ENCODE data around the gene PIGS. TPM values are rescaled to one million over a fixed set of nuclear protein-coding genes. Genes with fewer than 3 reads are reported as not detected.

Gene PIGS
- total and polyA plus RNA-seq, 4 donors: 7.3 to 29.5 (median 13.3) TPM

GRCh38 chr17:28506763-28507487, 64.4 kb downstream of the PIGS start:
- H3K27ac ChIP-seq (ENCODE audit: low read depth in 1 of 2, low read length in 2 of 2): no peak overlapping the region
- H3K9ac ChIP-seq (ENCODE audit: low read depth in 1 of 2, low read length in 2 of 2): no peak overlapping the region
- no peaks in the 10 kb centered on the region for H3K4me1 ChIP-seq (ENCODE audit: control insufficient read depth in 4 of 4, insufficient read depth in 4 of 4, low read length in 3 of 4)
- WGBS: 84% methylated on average over 14 of the region's 14 CpGs
- TF ChIP-seq RAD21 (IDR thresholded peaks at IDR 0.05) (no peak), HNF4G (IDR thresholded peaks at IDR 0.05) (no peak), RXRA (IDR thresholded peaks at IDR 0.05) (no peak), ZBTB33 (IDR thresholded peaks at IDR 0.05) (no peak), GABPA (IDR thresholded peaks at IDR 0.05 in 1 of 2, conservative IDR thresholded peaks at IDR 0.05 in 1 of 2) (no peak), YY1 (IDR thresholded peaks at IDR 0.05) (no peak), FOXA1 (IDR thresholded peaks at IDR 0.05) (no peak), NR2F2 (IDR thresholded peaks at IDR 0.05) (no peak), EGR1 (IDR thresholded peaks at IDR 0.05; ENCODE audit: low read depth in 2 of 2) (no peak), MAX (IDR thresholded peaks at IDR 0.05) (no peak), HNF4A (conservative IDR thresholded peaks at IDR 0.05) (no peak), FOXA2 (IDR thresholded peaks at IDR 0.05) (no peak), CTCF (IDR thresholded peaks at IDR 0.05; ENCODE audit: low read depth, low read length, missing input control) (no peak), JUND (IDR thresholded peaks at IDR 0.05) (no peak), ATF3 (IDR thresholded peaks at IDR 0.05) (no peak)
- H3K36me3 ChIP-seq (ENCODE audit: control insufficient read depth in 4 of 4, insufficient read depth in 3 of 4, low read depth in 1 of 4, low read length in 3 of 4): no peaks in the 10 kb centered on the region
- no peaks in the 10 kb centered on the region for H3K9me3 ChIP-seq (ENCODE audit: control insufficient read depth in 4 of 4, low read length in 3 of 4)
- DNase-seq (ENCODE audit: low spot score): no peak
- H3K27me3 ChIP-seq (ENCODE audit: control insufficient read depth in 4 of 4, insufficient read depth in 4 of 4, low read length in 3 of 4): no peaks in the 10 kb centered on the region
- H3K4me3 ChIP-seq (ENCODE audit: low read depth in 1 of 3, low read length in 3 of 3): no peak overlapping the region

- no peaks in the 10 kb centered on the region for H3K4me1 ChIP-seq (ENCODE audit: control insufficient read depth in 4 of 4, insufficient read depth in 4 of 4, low read length in 3 of 4)
- no peak within 1 kb of the TSS for H3K4me3 ChIP-seq (ENCODE audit: low read depth in 1 of 3, low read length in 3 of 3)
- no peaks in the 10 kb centered on the region for H3K9me3 ChIP-seq (ENCODE audit: control insufficient read depth in 4 of 4, low read length in 3 of 4)
- no peak for DNase-seq (ENCODE audit: low spot score)
- WGBS: 90% methylated on average over 28 of the region's 28 CpGs
- H3K27ac ChIP-seq (ENCODE audit: low read depth in 1 of 2, low read length in 2 of 2): no peak within 1 kb of the TSS
- TF ChIP-seq RXRA (IDR thresholded peaks at IDR 0.05) (no peak), YY1 (IDR thresholded peaks at IDR 0.05) (no peak), REST (IDR thresholded peaks at IDR 0.05) (no peak), HNF4G (IDR thresholded peaks at IDR 0.05) (no peak), HNF4A (conservative IDR thresholded peaks at IDR 0.05) (no peak), JUND (IDR thresholded peaks at IDR 0.05) (no peak), ATF3 (IDR thresholded peaks at IDR 0.05) (no peak), GABPA (IDR thresholded peaks at IDR 0.05 in 1 of 2, conservative IDR thresholded peaks at IDR 0.05 in 1 of 2) (no peak), EGR1 (IDR thresholded peaks at IDR 0.05; ENCODE audit: low read depth in 2 of 2) (no peak), TAF1 (conservative IDR thresholded peaks at IDR 0.05) (no peak), FOXA1 (IDR thresholded peaks at IDR 0.05) (no peak), FOXA2 (IDR thresholded peaks at IDR 0.05) (no peak), NR2F2 (IDR thresholded peaks at IDR 0.05) (no peak), RAD21 (IDR thresholded peaks at IDR 0.05) (no peak), MAX (IDR thresholded peaks at IDR 0.05) (no peak), CTCF (IDR thresholded peaks at IDR 0.05; ENCODE audit: low read depth, low read length, missing input control) (no peak)
- H3K9ac ChIP-seq (ENCODE audit: low read depth in 1 of 2, low read length in 2 of 2): no peak within 1 kb of the TSS
- H3K27me3 ChIP-seq (ENCODE audit: control insufficient read depth in 4 of 4, insufficient read depth in 4 of 4, low read length in 3 of 4): no peaks in the 10 kb centered on the region
- no peaks in the 10 kb centered on the region for H3K36me3 ChIP-seq (ENCODE audit: control insufficient read depth in 4 of 4, insufficient read depth in 3 of 4, low read depth in 1 of 4, low read length in 3 of 4)
Measured at GRCh38 chr17:28505986-28506665, 65.2 kb downstream of the PIGS start, which contains the start of gene FOXN1. Gene FOXN1 (plus strand): TSS chr17:28506348. CDS start chr17:28523970, 17,622 bp downstream.
